Loucy (cell line): ENCODE data around the gene PRXL2B.

ENCODE experiments used
- H2AFZ ChIP-seq: fragments of 200-600 bp; sonication (generic); 2 replicates; pipeline ENCODE4 v1.6.0; 2016; ENCODE audit warnings: antibody characterized with exemption, mild to moderate bottlenecking, low read length, moderate library complexity
- H3F3A ChIP-seq: fragments of 200-600 bp; 2 replicates; pipeline ENCODE4 v1.6.0; 2016; ENCODE audit warnings: antibody characterized with exemption, low read depth, mild to moderate bottlenecking
- H3K27me3 ChIP-seq: fragments of 200-600 bp; sonication (generic); 2 replicates; pipeline ENCODE4 v1.6.1; 2014; ENCODE audit warnings: low read length, mild to moderate bottlenecking; ENCODE audit not compliant: insufficient read depth, poor library complexity, severe bottlenecking
- H3K36me3 ChIP-seq: fragments of 200-600 bp; sonication (generic); 2 replicates; pipeline ENCODE4 v1.6.1; 2016; ENCODE audit warnings: low read length; ENCODE audit not compliant: insufficient read depth
- H3K4me1 ChIP-seq: fragments of 200-600 bp; sonication (generic); 2 replicates; pipeline ENCODE4 v1.5.1; 2014; ENCODE audit warnings: low read length, mild to moderate bottlenecking; ENCODE audit not compliant: insufficient read depth, poor library complexity, severe bottlenecking
- H3K4me2 ChIP-seq: fragments of 200-600 bp; sonication (generic); 2 replicates; pipeline ENCODE4 v1.6.0; 2014; ENCODE audit warnings: antibody characterized with exemption, low read length, low read depth, mild to moderate bottlenecking; ENCODE audit not compliant: poor library complexity, severe bottlenecking
- H3K4me3 ChIP-seq: fragments of 200-600 bp; sonication (generic); 2 replicates; pipeline ENCODE4 v1.5.1; 2014; ENCODE audit warnings: low read length, mild to moderate bottlenecking, mixed read lengths; ENCODE audit not compliant: poor library complexity, severe bottlenecking
- H3K79me2 ChIP-seq: fragments of 200-600 bp; sonication (generic); 2 replicates; pipeline ENCODE4 v1.6.1; 2014; ENCODE audit warnings: low read length; ENCODE audit not compliant: insufficient read depth
- H3K9ac ChIP-seq: fragments of 200-600 bp; sonication (generic); 2 replicates; pipeline ENCODE4 v1.6.0; 2014; ENCODE audit warnings: mild to moderate bottlenecking, low read depth, low read length, moderate library complexity; ENCODE audit not compliant: poor library complexity, severe bottlenecking
- H3K9me2 ChIP-seq: fragments of 200-600 bp; sonication (generic); replicated peaks from 2 replicates; pipeline ENCODE4 v1.6.1; 2016; ENCODE audit warnings: low read depth, low read length, mixed read lengths
- H3K9me3 ChIP-seq: fragments of 200-600 bp; sonication (generic); 2 replicates; pipeline ENCODE4 v1.6.1; 2014; ENCODE audit warnings: mild to moderate bottlenecking, antibody characterized with exemption, low read length, low read depth; ENCODE audit not compliant: insufficient read depth
- H4K20me1 ChIP-seq: fragments of 200-600 bp; sonication (generic); 2 replicates; pipeline ENCODE4 v1.6.0; 2014; ENCODE audit warnings: antibody characterized with exemption, low read length, mild to moderate bottlenecking; ENCODE audit not compliant: insufficient read depth, poor library complexity, severe bottlenecking
- EZH2phosphoT487 ChIP-seq: fragments of 200-600 bp; IDR thresholded peaks from 2 replicates; pipeline ENCODE4 v1.6.1; 2018; ENCODE audit warnings: antibody characterized with exemption, mild to moderate bottlenecking, moderate library complexity, borderline replicate concordance
- TF ChIP-seq, protein P1 (sequence below): fragments of 200-600 bp; sonication (generic); conservative IDR thresholded peaks from 2 replicates; pipeline ENCODE4 v1.5.1; 2014; ENCODE audit warnings: mild to moderate bottlenecking, antibody characterized with exemption, low read length

Gene PRXL2B

DNA sequence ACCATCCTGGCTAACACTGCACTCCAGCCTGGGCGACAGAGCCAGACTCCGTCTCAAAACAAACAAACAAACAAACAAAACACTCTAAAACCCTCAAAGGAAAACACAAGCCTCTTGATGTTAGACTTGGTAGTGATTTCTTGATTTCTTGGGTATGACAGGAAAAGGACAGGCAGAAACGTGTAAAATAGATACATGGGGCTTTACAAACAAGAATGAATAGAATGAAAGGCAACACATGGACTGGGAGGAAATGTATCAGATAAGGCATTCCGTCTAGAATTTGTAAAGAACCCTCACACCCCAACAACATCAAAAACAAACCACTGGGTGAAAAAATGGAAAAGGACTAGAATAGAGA lies 7.8 kb upstream of the PRXL2B start:
- H3K79me2 ChIP-seq, result no peaks in the 10 kb centered on the region
- TF ChIP-seq EZH2phosphoT487, result no peak
- TF ChIP-seq, protein P1, sequence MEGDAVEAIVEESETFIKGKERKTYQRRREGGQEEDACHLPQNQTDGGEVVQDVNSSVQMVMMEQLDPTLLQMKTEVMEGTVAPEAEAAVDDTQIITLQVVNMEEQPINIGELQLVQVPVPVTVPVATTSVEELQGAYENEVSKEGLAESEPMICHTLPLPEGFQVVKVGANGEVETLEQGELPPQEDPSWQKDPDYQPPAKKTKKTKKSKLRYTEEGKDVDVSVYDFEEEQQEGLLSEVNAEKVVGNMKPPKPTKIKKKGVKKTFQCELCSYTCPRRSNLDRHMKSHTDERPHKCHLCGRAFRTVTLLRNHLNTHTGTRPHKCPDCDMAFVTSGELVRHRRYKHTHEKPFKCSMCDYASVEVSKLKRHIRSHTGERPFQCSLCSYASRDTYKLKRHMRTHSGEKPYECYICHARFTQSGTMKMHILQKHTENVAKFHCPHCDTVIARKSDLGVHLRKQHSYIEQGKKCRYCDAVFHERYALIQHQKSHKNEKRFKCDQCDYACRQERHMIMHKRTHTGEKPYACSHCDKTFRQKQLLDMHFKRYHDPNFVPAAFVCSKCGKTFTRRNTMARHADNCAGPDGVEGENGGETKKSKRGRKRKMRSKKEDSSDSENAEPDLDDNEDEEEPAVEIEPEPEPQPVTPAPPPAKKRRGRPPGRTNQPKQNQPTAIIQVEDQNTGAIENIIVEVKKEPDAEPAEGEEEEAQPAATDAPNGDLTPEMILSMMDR, result no peak
- H3K27me3 ChIP-seq, result no peaks in the 10 kb centered on the region
- no peaks in the 10 kb centered on the region for H3F3A ChIP-seq
- H2AFZ ChIP-seq, result no peak overlapping the region
- no peaks in the 10 kb centered on the region for H4K20me1 ChIP-seq
- H3K4me1 ChIP-seq, result peaks cover 2% of the 10 kb centered on the region
- no peaks in the 10 kb centered on the region for H3K9me3 ChIP-seq
- H3K9me2 ChIP-seq, result no peaks in the 10 kb centered on the region
- H3K36me3 ChIP-seq, result no peaks in the 10 kb centered on the region
- H3K4me2 ChIP-seq, result no peak overlapping the region
- H3K9ac ChIP-seq, result no peak overlapping the region
- no peak overlapping the region for H3K4me3 ChIP-seq

DNA sequence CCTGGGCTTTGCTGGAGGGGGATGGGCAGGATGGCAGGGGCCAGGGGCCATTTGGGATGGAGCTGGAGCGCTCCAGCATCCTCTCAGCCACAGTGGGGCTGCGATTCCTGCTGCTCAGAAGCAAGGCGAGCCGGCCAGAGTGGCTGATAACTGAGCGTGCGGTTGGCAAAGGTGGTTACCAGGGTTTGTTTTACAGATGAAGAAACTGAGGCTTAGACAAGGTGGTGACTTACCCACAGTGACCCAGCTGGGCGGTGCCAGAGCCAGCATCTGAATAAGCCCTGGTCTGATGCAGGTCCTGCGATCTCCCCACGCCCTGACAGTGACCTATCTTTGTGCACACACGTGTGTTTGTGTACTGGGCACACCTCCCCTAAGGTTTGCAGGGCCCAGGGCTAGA lies 5.9 kb upstream of the PRXL2B start:
- Histone ChIP-seq H3K9ac (no peak overlapping the region), H3K79me2 (0 out of 2 replicates have a peak, but pooled peaks cover 4% of the 10 kb centered on the region), H3K9me3 (no peaks in the 10 kb centered on the region), H3K27me3 (no peaks in the 10 kb centered on the region), H3K4me2 (no peak overlapping the region), H4K20me1 (no peaks in the 10 kb centered on the region), H3K4me1 (peaks cover 21% of the 10 kb centered on the region), H3K36me3 (no peaks in the 10 kb centered on the region), H3K4me3 (no peak overlapping the region), H3F3A (no peaks in the 10 kb centered on the region), H3K9me2 (no peaks in the 10 kb centered on the region), H2AFZ (no peak overlapping the region)
- TF ChIP-seq, protein P1, result no peak

DNA sequence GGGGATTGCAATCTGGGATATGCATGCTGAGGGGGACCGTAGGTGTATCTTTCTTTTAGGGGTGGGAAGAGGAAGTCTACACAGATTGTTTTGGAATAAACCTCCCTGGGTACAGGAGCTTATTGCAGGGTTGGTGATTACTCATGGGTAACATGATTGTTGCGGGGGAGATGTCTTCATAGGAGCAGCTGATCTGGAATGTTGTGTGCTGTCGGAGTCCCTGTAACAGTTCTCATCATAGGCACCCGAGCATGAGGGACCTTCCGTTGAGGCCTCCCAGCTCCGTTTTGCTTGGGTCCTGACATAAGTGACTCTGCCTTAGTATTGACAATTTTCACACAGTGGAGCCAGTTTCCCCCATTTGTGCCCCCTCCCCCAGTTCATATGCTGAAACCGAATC lies 4.2 kb upstream of the PRXL2B start:
- Histone ChIP-seq H2AFZ (no peak overlapping the region), H3K36me3 (no peaks in the 10 kb centered on the region), H3K9ac (no peak overlapping the region), H3K4me1 (peaks cover 25% of the 10 kb centered on the region), H3K9me2 (no peaks in the 10 kb centered on the region), H3K79me2 (peaks cover 5% of the 10 kb centered on the region; the same call in 1 of the 2 replicates), H4K20me1 (peaks cover 1% of the 10 kb centered on the region), H3K9me3 (no peaks in the 10 kb centered on the region), H3K27me3 (no peaks in the 10 kb centered on the region), H3K4me2 (no peak overlapping the region), H3F3A (no peaks in the 10 kb centered on the region), H3K4me3 (no peak overlapping the region)
- no peak for TF ChIP-seq EZH2phosphoT487
- TF ChIP-seq, protein P1, result no peak
